ENCODE data around the gene TBC1D7.

Gene TBC1D7

DNA sequence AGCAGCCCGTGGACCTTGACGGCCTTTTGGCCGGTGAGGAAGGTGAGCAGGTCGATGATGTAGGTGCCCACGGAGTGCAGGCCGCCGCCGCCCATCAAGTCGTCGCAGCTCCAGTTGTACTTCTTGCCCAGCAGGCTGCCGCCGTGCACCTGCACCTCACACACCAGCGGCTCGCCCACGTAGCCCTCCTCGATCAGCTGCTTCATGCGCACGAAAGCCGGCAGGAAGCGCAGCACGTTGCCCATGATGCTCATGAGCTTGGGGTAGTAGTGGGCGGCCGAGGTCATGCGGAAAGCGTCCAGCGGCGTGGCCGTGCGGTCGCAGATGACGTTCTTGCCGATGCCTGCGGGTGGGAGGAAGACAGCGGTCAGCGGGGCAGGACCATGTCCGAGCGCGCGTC is 37.0 kb upstream of the TBC1D7 start:
- DNase-seq (ENCODE audit: insufficient read length, low spot score): no peak
- FAIRE-seq: no peak
- TF ChIP-seq POLR2A (IDR thresholded peaks at IDR 0.05; ENCODE audit: low read depth, low read length): no peak

DNA sequence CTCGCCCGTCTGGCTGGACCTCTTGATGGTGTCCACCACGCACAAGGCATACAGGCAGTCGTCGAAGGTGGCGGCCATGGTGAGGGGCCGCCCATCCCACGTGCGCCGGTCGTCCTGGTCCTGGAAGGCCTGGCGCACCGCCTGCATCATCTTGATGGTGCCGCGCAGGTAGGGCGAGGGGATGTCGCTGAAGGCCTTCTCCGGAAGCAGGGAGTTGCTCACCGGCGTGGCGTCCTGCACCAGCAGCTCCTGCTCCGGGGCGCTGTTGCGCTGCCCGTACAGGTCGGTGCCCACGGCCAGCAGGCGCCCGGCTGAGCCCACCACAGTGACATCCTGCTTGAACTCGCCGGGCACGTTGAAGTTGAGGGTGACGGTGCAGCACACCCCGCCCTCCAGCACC is 36.5 kb upstream of the TBC1D7 start:
- FAIRE-seq: no peak

GRCh38 chr6:13362412-13362811 is 34.1 kb upstream of the TBC1D7 start:
- no peak for DNase-seq (ENCODE audit: insufficient read length, low spot score)
- FAIRE-seq: no peak
- TF ChIP-seq POLR2A (IDR thresholded peaks at IDR 0.05; ENCODE audit: low read depth, low read length): no peak

More for the DNA sequence above, 36.5 kb upstream of the TBC1D7 start:
- DNase-seq (ENCODE audit: insufficient read length, low spot score): no peak
- no peak for TF ChIP-seq POLR2A (IDR thresholded peaks at IDR 0.05; ENCODE audit: low read depth, low read length)

DNA sequence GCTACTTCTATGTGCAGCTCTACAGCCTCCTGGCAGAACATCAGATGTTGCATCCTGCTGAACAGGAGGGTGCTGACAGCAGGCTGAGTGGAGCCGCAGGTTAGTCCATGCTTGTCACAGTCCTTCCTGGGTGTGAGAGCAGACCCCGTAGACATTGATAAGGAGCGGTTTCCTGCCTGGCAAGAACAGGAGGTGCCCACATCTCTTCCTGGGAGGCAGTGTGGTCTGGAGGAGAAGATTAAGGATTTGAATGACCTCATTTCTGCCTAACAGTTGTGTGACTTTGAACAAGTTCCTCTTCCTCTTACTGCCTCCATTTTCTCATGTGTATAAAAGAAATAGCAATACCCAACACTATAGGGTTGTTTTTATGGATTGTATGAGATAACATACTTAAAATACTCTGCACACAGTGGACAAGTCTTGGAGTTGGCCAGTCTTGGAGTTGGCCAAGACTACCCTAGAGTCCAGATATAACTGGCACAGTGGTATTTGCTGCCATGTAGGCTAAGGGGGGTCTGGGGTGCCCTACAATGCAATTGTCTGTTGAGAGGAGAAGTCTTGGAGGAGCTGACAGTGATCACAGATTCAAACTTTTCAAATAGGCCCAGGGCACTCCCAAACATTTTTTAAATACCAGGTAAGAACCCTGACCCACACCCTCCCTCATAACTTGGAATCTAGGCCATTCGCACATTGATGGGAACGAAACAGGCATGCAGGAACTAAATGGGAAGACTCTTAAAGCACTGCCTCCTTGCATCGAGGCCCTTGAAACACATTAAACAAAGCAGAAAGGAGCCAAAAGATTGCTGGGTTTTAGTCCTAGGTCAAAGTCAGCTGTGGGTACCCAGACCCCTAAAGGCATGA is 32.6 kb upstream of the TBC1D7 start:
- DNase-seq (ENCODE audit: insufficient read length, low spot score) (no peak), FAIRE-seq (no peak)
- TF ChIP-seq POLR2A (IDR thresholded peaks at IDR 0.05; ENCODE audit: low read depth, low read length): no peak

- TF ChIP-seq POLR2A (IDR thresholded peaks at IDR 0.05; ENCODE audit: low read depth, low read length): no peak
- DNase-seq (ENCODE audit: insufficient read length, low spot score) (no peak), FAIRE-seq (no peak)
These were observed 30.9 kb upstream of the TBC1D7 start for GRCh38 chr6:13359287-13359686.

DNA sequence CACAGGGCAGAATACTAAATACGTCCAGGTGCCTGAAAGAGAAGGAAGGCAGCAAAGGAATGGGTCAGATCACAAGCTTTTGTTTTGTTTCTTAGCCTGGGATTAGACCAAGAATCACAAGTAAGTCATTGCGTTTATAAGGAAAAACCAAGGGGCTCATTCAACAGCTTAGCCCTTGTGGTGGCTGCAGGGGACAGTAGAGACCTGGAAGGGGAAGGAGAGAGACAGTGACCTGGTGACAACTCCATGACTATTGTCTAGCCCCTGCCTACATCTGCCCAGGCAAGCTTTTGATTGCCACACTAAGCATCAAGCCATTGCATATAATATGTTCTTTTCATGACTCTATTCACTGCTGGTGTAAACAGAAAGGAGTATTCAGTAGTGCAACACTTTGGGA is 30.2 kb upstream of the TBC1D7 start:
- TF ChIP-seq POLR2A (IDR thresholded peaks at IDR 0.05; ENCODE audit: low read depth, low read length): no peak
- FAIRE-seq (no peak), DNase-seq (ENCODE audit: insufficient read length, low spot score) (no peak)

DNA sequence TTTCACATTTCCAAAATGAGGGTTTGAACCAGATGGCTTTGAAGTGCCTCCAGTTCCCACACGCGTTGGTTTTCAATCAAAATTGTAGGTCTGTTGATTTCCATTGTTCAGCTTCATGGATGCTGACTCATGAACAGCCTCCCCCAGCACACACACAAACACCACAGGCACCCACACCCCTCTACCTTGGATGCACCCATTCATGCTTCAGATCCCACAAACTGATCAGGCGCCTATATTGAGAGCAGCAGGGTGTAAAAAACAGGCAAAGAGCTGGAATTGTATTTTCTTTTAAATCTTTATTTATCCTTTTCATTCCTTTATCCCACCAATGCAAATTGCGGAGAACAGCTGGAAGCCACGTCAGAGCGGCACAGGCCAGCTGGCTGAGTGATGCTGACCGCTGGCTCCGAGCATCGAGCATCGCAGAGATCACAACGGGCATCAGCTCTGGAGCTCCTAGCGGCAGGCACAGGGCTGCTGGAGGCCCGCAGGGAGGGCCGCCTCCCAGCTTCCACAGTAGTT is 29.3 kb upstream of the TBC1D7 start:
- no peak for FAIRE-seq
- TF ChIP-seq POLR2A (IDR thresholded peaks at IDR 0.05; ENCODE audit: low read depth, low read length): no peak
- no peak for DNase-seq (ENCODE audit: insufficient read length, low spot score)

DNA sequence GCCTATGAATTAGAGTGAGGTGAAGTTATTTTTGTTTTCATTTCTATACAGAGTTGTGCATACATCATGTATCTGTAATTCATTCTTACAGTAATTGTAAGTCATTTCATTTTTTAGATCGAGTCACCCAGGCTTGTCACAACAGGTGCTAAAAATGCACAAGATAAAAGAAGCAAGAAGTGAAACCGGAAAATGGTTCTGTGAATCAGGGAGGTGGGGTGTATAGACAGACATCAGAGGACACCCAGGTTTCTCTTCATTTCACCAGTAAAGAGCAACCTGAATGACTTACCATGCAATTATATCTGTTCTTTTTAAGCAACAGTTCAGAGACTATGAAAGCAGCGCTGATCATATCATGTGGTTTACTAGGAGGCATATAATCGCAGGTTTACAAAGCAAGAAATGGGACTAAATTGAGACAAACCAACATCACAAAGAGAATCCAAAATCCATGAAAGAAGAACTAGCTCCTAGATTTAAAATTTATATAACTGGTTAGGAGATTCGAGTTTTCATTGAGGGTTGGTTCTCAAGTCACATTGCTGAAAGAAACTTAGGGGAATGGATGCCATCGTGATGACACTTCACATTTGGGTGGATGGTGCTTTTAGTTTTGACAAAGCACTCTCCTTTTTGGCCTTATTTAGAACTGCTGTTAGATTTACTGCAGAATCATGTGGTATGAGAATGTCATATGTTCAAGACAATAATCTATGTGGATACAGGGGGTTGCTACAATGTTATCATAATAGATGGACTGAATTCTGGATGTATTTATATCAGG is 27.9 kb upstream of the TBC1D7 start:
- no peak for TF ChIP-seq POLR2A (IDR thresholded peaks at IDR 0.05; ENCODE audit: low read depth, low read length)
- DNase-seq (ENCODE audit: insufficient read length, low spot score): no peak
- no peak for FAIRE-seq

DNA sequence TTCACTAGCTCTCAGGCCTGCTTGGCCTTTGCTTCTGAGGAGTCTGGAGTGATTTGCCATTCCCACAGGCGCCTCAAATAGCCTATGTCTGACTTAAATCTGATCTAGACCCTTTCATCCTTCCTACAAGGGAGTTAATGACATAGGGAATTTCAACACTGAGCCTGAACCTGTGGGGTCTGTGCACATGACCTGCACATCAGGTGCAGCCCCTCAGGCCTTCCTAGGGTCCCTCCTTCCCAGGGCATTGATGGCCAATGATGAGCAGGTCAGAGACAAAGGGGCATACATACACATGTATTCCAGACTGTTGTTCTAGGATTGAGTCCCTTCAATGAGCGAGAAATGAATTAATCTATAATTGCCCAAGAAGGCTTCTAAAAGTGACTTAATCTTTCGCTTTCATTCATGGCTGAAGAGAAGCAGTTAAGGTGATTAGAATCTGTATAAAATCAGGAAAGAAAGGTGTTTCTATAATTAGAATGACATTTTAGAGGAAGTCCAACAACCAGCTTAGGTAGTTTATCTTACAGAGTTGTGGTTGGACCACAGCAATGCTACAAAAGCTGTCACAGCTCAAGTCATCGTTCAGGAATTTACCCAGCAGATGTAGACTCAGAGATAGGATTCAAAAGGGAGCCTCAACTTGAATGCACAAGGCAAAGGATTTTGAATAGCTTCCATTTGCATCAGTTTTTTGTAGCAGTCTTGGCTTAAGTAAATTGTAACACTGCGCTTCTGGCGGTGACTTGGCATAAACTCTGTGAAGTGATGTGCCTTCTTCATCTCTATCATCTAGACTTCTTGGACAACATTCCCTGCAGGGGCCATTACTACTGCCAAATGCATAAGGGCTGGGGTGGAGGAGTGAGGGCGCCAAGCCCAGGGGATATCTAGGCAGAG is 27.0 kb upstream of the TBC1D7 start:
- DNase-seq (ENCODE audit: insufficient read length, low spot score): peak; percentile 60
- FAIRE-seq: peak; percentile 84
- TF ChIP-seq POLR2A (IDR thresholded peaks at IDR 0.05; ENCODE audit: low read depth, low read length): no peak

- DNase-seq (ENCODE audit: insufficient read length, low spot score): peak; percentile 51
- FAIRE-seq: peak; percentile 81
- no peak for TF ChIP-seq POLR2A (IDR thresholded peaks at IDR 0.05; ENCODE audit: low read depth, low read length)
These were observed 26.1 kb upstream of the TBC1D7 start for GRCh38 chr6:13354331-13355042.

- DNase-seq (ENCODE audit: insufficient read length, low spot score) (no peak), FAIRE-seq (no peak)
- TF ChIP-seq POLR2A (IDR thresholded peaks at IDR 0.05; ENCODE audit: low read depth, low read length): no peak
These were observed 23.8 kb upstream of the TBC1D7 start for GRCh38 chr6:13352165-13352564.

- TF ChIP-seq POLR2A (IDR thresholded peaks at IDR 0.05; ENCODE audit: low read depth, low read length): no peak
- FAIRE-seq (no peak), DNase-seq (ENCODE audit: insufficient read length, low spot score) (no peak)
These were observed 22.9 kb upstream of the TBC1D7 start for GRCh38 chr6:13351271-13351670.

All from H54 (cell line).